Keratinocyte (primary cell): ENCODE data around the gene PAH. TPM values are rescaled to one million over a fixed set of nuclear protein-coding genes. Genes with fewer than 3 reads are reported as not detected.

ENCODE experiments used
- DNase-seq: peaks from one replicate; pipeline ENCODE4 v3.0.0-alpha.2; 2011; ENCODE audit warnings: low read depth, missing footprints, low spot score
- FAIRE-seq: peaks from 2 replicates; lab custom pipeline; 2011; peaks lifted over from hg19 to GRCh38; lab: Jason Lieb, UNC
- H2AFZ ChIP-seq: 2 replicates; pipeline ENCODE4 v1.6.0; 2012; ENCODE audit warnings: low read length, control low read depth, inconsistent platforms; ENCODE audit not compliant: control insufficient read depth
- H3K27ac ChIP-seq: 2 replicates; pipeline ENCODE4 v1.5.1; 2011; ENCODE audit warnings: low read length; ENCODE audit not compliant: control insufficient read depth, insufficient read depth
- H3K27me3 ChIP-seq: 3 replicates; pipeline ENCODE4 v1.6.0; 2011; ENCODE audit warnings: low read length; ENCODE audit not compliant: control insufficient read depth, insufficient read depth; ENCODE audit errors: extremely low read depth
- H3K36me3 ChIP-seq, 2 experiments: 2 replicates in 1 of 2; 3 replicates in 1 of 2; pipeline ENCODE4 v1.5.1; 2011; ENCODE audit warnings: low read length in 2 of 2, mild to moderate bottlenecking in 1 of 2; ENCODE audit not compliant: control insufficient read depth in 2 of 2, insufficient read depth in 2 of 2; ENCODE audit errors: extremely low read depth in 1 of 2
- H3K4me1 ChIP-seq: 3 replicates; pipeline ENCODE4 v1.5.1; 2011; ENCODE audit warnings: low read length; ENCODE audit not compliant: control insufficient read depth, insufficient read depth; ENCODE audit errors: extremely low read depth
- H3K4me2 ChIP-seq: 3 replicates; pipeline ENCODE4 v1.6.0; 2011; ENCODE audit warnings: low read depth, low read length; ENCODE audit not compliant: control insufficient read depth, insufficient read depth; ENCODE audit errors: extremely low read depth
- H3K4me3 ChIP-seq, 3 experiments: fragments of 200-600 bp in 1 of 3; sonication (generic) in 1 of 3; 2 replicates in 2 of 3; 3 replicates in 1 of 3; pipeline ENCODE4 v1.5.1; 2011 to 2016; ENCODE audit warnings: low read length in 3 of 3, mild to moderate bottlenecking in 3 of 3, control low read depth in 2 of 3, inconsistent platforms in 1 of 3, low read depth in 1 of 3, mixed read lengths in 1 of 3, mixed run types in 1 of 3, moderate library complexity in 1 of 3; ENCODE audit not compliant: control insufficient read depth in 2 of 3, insufficient read depth in 2 of 3; ENCODE audit errors: extremely low read depth in 1 of 3
- H3K79me2 ChIP-seq: 2 replicates; pipeline ENCODE4 v1.6.0; 2012; ENCODE audit warnings: low read length; ENCODE audit not compliant: control insufficient read depth, insufficient read depth
- H3K9ac ChIP-seq: 3 replicates; pipeline ENCODE4 v1.6.0; 2011; ENCODE audit warnings: low read length; ENCODE audit not compliant: control insufficient read depth, insufficient read depth; ENCODE audit errors: extremely low read depth
- H3K9me1 ChIP-seq: 3 replicates; pipeline ENCODE4 v1.6.0; 2011; ENCODE audit warnings: low read length; ENCODE audit not compliant: control insufficient read depth, insufficient read depth; ENCODE audit errors: extremely low read depth
- H3K9me3 ChIP-seq: 2 replicates; pipeline ENCODE4 v1.5.1; 2012; ENCODE audit warnings: low read depth, low read length; ENCODE audit not compliant: control insufficient read depth
- H4K20me1 ChIP-seq: 3 replicates; pipeline ENCODE4 v1.6.0; 2011; ENCODE audit warnings: low read length; ENCODE audit not compliant: control insufficient read depth, insufficient read depth; ENCODE audit errors: extremely low read depth
- EZH2 ChIP-seq: IDR thresholded peaks from one replicate; pipeline ENCODE4 v1.6.1; 2012; ENCODE audit warnings: inconsistent platforms, mild to moderate bottlenecking, low read length, moderate library complexity
- dilution Hi-C: fragments of 300-500 bp; cut with MboI; formaldehyde crosslinking; loops from one replicate; pipeline ENCODE4 v1.7.0; 2020; ENCODE audit warnings: low sequenced_read_pairs; ENCODE audit not compliant: extremely low pct_ligation_motif_present
- polyA plus RNA-seq, 5 experiments: library from polyadenylated mRNA; depleted of rRNA in 3 of 5; stranded (reverse) in 3 of 5; stranded (forward) in 1 of 5; unstranded in 1 of 5; fragments of >200 nt; gene quantifications; 1 replicate in 1 of 5; 2 replicates in 3 of 5; 3 replicates in 1 of 5; pipeline versions ENCODE4 v1.2.1 to v1.2.3, GENCODE V29; 2011 to 2012; ENCODE audit warnings: missing spikeins in 2 of 5, low read depth in 1 of 5, low replicate concordance in 1 of 5
- TF ChIP-seq, protein P1 (sequence below), 3 experiments: IDR thresholded peaks in 1 of 3; conservative IDR thresholded peaks in 1 of 3; optimal IDR thresholded peaks in 1 of 3; 2 replicates in 2 of 3; 3 replicates in 1 of 3; pipeline versions ENCODE3 to v1.5.1; 2011; ENCODE audit warnings: low read length in 3 of 3, mild to moderate bottlenecking in 3 of 3, moderate library complexity in 2 of 3, control low read depth in 1 of 3, inconsistent platforms in 1 of 3; ENCODE audit not compliant: insufficient read depth in 2 of 3; ENCODE audit errors: extremely low read depth in 1 of 3

PAH gene
- polyA plus RNA-seq, 1 donor (not counting 4 experiments of a cell fraction or from before 2014, with no cell fraction given), result not detected

DNA sequence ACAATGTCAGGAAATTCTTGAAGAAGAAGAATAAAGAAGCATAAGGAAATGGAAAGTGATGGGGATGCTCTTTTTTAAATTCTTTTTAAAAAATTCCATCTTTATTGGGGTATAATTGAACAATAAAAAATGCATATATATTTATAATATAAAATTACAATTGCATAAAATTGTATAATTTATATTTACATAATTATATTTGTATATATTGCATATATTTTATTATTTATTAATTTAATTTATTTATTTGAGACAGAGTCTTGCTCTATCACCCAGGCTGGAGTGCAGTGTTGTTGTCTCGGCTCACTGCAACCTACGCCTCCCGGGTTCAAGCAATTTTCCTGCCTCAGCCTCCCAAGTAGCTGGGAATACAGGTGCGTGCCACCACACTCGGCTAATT, 36.3 kb downstream of the PAH start:
- H3K4me1 ChIP-seq, result no peaks in the 10 kb centered on the region
- no peak for TF ChIP-seq EZH2
- TF ChIP-seq, protein P1, sequence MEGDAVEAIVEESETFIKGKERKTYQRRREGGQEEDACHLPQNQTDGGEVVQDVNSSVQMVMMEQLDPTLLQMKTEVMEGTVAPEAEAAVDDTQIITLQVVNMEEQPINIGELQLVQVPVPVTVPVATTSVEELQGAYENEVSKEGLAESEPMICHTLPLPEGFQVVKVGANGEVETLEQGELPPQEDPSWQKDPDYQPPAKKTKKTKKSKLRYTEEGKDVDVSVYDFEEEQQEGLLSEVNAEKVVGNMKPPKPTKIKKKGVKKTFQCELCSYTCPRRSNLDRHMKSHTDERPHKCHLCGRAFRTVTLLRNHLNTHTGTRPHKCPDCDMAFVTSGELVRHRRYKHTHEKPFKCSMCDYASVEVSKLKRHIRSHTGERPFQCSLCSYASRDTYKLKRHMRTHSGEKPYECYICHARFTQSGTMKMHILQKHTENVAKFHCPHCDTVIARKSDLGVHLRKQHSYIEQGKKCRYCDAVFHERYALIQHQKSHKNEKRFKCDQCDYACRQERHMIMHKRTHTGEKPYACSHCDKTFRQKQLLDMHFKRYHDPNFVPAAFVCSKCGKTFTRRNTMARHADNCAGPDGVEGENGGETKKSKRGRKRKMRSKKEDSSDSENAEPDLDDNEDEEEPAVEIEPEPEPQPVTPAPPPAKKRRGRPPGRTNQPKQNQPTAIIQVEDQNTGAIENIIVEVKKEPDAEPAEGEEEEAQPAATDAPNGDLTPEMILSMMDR (optimal IDR thresholded peaks at IDR 0.05 in 1 of 3, IDR thresholded peaks at IDR 0.05 in 1 of 3, conservative IDR thresholded peaks at IDR 0.05 in 1 of 3; ENCODE audit: extremely low read depth in 1 of 3, insufficient read depth in 2 of 3, low read length in 3 of 3), result no peak
- H3K27ac ChIP-seq, result no peak overlapping the region
- no peaks in the 10 kb centered on the region for H3K36me3 ChIP-seq
- H3K79me2 ChIP-seq, result no peaks in the 10 kb centered on the region
- no peak overlapping the region for H2AFZ ChIP-seq
- FAIRE-seq (no peak), DNase-seq (no peak)
- H3K27me3 ChIP-seq, result peaks cover 3% of the 10 kb centered on the region
- H4K20me1 ChIP-seq, result no peaks in the 10 kb centered on the region
- H3K9me3 ChIP-seq, result no peaks in the 10 kb centered on the region
- H3K4me2 ChIP-seq, result no peak overlapping the region
- H3K4me3 ChIP-seq, result no peak overlapping the region
- no peaks in the 10 kb centered on the region for H3K9me1 ChIP-seq
- dilution Hi-C loops, result no loop called here
- H3K9ac ChIP-seq, result no peak overlapping the region

DNA sequence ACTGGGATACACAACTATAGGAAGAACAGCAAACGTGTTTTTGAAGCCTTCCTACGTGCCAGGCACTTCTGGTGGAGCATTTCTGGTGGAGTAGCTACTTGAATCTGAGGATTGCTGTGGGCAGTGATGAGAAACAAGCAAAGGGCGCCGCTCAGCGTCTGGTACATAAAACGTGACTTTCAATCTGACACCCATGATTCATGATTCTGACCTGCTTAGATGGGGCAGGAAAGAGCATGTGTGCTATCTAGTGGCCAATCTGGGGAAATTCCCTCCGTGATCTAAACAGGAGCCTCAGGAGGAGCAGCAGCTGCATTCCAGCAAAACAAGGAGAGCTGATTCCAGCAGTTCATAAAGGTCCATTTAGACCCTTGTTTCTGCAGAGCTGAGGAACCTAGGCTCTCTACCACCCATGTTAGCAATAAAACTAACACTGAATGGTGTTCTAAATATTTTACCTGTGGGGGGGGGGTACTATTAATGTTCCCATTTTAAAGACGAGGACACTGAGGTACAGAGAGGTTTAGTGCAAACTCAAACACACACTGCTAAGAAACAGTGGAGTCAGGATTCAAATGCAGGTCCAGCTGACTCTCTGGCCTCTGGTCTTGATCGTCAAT, 37.8 kb downstream of the PAH start:
- Histone ChIP-seq H3K79me2 (no peaks in the 10 kb centered on the region), H3K4me1 (no peaks in the 10 kb centered on the region), H3K27ac (no peak overlapping the region), H3K4me2 (peak overlapping the region; percentile 15), H4K20me1 (no peaks in the 10 kb centered on the region), H2AFZ (no peak overlapping the region), H3K4me3 (no peak overlapping the region), H3K27me3 (no peaks in the 10 kb centered on the region), H3K9me3 (no peaks in the 10 kb centered on the region), H3K9ac (no peak overlapping the region), H3K9me1 (no peaks in the 10 kb centered on the region), H3K36me3 (no peaks in the 10 kb centered on the region)
- TF ChIP-seq, protein P1 (optimal IDR thresholded peaks at IDR 0.05 in 1 of 3, IDR thresholded peaks at IDR 0.05 in 1 of 3, conservative IDR thresholded peaks at IDR 0.05 in 1 of 3; ENCODE audit: extremely low read depth in 1 of 3, insufficient read depth in 2 of 3, low read length in 3 of 3), result peak; percentile 56 to 81 (median 77)
- no peak for TF ChIP-seq EZH2
- FAIRE-seq, result peak; percentile 79
- peak; percentile 44 for DNase-seq
- dilution Hi-C loops, result no loop called here
